Measurements from ENCODE around the gene HS3ST3B1. TPM values are rescaled to one million over a fixed set of nuclear protein-coding genes. Genes with fewer than 3 reads are reported as not detected.

Gene HS3ST3B1
- total RNA-seq, 1 donor, result 10.4 TPM

DNA sequence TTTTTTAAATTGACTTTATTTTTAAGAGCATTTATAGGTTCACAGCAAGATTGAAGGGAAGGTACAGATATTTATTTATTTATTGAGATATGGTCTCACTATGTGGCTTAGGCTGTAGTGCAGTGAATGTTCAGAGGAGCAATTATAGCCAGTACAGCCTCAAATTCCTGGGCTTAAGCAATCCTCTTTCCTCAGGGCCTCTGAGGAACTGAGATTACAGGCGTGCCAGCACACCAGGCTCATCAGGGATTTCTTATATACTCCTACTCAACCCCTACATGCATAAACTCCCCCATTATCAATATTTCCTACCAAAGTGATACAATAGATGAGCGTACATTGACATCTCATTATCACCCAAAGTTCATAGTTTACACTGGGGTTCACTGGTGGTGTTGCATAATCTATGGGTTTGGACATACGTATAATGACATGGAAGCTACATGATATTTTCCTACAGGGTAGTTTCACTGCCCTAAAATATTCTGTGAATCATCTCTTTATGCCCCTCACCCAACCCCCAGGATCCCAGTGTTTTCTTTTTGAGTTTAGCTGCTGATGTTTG, 33.5 kb downstream of the HS3ST3B1 start:
- no peak overlapping the region for H3K4me3 ChIP-seq (ENCODE audit: low read depth, low read length)
- DNase-seq (ENCODE audit: low read depth), result peak; percentile 48
- TF ChIP-seq, protein P1, sequence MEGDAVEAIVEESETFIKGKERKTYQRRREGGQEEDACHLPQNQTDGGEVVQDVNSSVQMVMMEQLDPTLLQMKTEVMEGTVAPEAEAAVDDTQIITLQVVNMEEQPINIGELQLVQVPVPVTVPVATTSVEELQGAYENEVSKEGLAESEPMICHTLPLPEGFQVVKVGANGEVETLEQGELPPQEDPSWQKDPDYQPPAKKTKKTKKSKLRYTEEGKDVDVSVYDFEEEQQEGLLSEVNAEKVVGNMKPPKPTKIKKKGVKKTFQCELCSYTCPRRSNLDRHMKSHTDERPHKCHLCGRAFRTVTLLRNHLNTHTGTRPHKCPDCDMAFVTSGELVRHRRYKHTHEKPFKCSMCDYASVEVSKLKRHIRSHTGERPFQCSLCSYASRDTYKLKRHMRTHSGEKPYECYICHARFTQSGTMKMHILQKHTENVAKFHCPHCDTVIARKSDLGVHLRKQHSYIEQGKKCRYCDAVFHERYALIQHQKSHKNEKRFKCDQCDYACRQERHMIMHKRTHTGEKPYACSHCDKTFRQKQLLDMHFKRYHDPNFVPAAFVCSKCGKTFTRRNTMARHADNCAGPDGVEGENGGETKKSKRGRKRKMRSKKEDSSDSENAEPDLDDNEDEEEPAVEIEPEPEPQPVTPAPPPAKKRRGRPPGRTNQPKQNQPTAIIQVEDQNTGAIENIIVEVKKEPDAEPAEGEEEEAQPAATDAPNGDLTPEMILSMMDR (IDR thresholded peaks at IDR 0.05; ENCODE audit: insufficient read depth, low read depth, low read length), result no peak

DNA sequence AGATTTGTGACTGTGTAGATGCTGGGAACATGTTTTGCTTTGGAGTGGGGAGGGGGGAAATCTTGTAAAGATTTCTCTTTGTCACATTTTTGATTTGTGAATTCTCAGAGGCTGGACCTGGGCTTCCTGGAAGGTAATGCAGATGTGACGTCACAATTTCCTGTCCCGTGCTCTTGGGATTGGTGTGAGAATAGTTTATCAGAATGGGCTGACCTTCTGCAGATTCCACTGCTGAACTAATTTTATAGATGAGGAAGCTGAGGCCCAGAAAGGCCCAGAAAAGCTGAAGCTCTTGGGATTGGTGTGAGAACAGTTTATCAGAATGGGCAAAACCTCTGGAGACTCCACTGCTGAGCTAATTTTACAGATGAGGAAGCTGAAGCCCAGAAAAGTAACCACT, 34.0 kb downstream of the HS3ST3B1 start:
- TF ChIP-seq, protein P1 (IDR thresholded peaks at IDR 0.05; ENCODE audit: insufficient read depth, low read depth, low read length), result no peak
- DNase-seq (ENCODE audit: low read depth), result peak; percentile 38
- no peak overlapping the region for H3K4me3 ChIP-seq (ENCODE audit: low read depth, low read length)

- DNase-seq (ENCODE audit: low read depth), result no peak
- no peak overlapping the region for H3K4me3 ChIP-seq (ENCODE audit: low read depth, low read length)
- TF ChIP-seq, protein P1 (IDR thresholded peaks at IDR 0.05; ENCODE audit: insufficient read depth, low read depth, low read length), result no peak
Measured at GRCh38 chr17:14336418-14336817, 35.5 kb downstream of the HS3ST3B1 start.

- no peak for DNase-seq (ENCODE audit: low read depth)
- TF ChIP-seq, protein P1 (IDR thresholded peaks at IDR 0.05; ENCODE audit: insufficient read depth, low read depth, low read length), result no peak
- H3K4me3 ChIP-seq (ENCODE audit: low read depth, low read length), result no peak overlapping the region
Measured at GRCh38 chr17:14337596-14338079, 36.8 kb downstream of the HS3ST3B1 start.

GRCh38 chr17:14340857-14341754, 40.2 kb downstream of the HS3ST3B1 start:
- no peak for DNase-seq (ENCODE audit: low read depth)
- H3K4me3 ChIP-seq (ENCODE audit: low read depth, low read length), result no peak overlapping the region
- TF ChIP-seq, protein P1 (IDR thresholded peaks at IDR 0.05; ENCODE audit: insufficient read depth, low read depth, low read length), result no peak

DNA sequence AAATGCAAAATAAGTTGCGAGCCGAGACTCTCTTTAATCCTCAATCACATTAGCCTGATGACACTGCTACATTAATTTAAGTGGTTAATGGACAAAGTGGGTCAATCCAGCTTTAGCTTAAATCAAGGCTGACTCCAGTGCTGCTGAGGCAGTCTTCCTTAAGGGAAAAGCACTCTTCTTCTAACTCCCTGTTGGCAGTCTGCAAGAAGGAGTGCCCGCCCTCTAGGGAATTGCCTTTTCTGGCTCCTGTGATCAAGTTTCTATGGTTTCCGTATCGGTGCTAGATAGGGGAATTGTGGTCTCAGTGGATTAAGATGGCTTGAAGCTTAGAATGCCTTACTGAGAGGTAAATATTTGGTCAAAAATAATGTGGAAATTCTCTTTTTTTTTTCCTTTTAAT, 41.0 kb downstream of the HS3ST3B1 start:
- TF ChIP-seq, protein P1 (IDR thresholded peaks at IDR 0.05; ENCODE audit: insufficient read depth, low read depth, low read length), result no peak
- H3K4me3 ChIP-seq (ENCODE audit: low read depth, low read length), result no peak overlapping the region
- DNase-seq (ENCODE audit: low read depth), result peak; percentile 17
